Kidney (tissue), 14 donors: Measurements from ENCODE around the gene ZNF670. TPM values are rescaled to one million over a fixed set of nuclear protein-coding genes. Genes with fewer than 3 reads are reported as not detected.

ENCODE experiments used
- DNase-seq, 5 donors: peaks; one replicate each; pipeline ENCODE4 v3.0.0-alpha.2; 2013 to 2020
- FAIRE-seq: peaks from 2 replicates; lab custom pipeline; 2012; peaks lifted over from hg19 to GRCh38; lab: Jason Lieb, UNC
- H3K27ac ChIP-seq, 2 donors: one replicate each; pipeline ENCODE4 v1.7.0; 2013; ENCODE audit warnings: low read depth in 2 of 2, low read length in 2 of 2, inconsistent platforms in 1 of 2
- H3K27me3 ChIP-seq: one replicate; pipeline ENCODE4 v1.7.1; 2013; ENCODE audit warnings: low read length, inconsistent platforms; ENCODE audit not compliant: control insufficient read depth, insufficient read depth
- H3K36me3 ChIP-seq, 3 donors: one replicate each; pipeline versions ENCODE4 v1.7.0 to v1.7.1; 2013; ENCODE audit warnings: low read length in 3 of 3, control low read depth in 1 of 3, inconsistent platforms in 1 of 3; ENCODE audit not compliant: insufficient read depth in 3 of 3, control insufficient read depth in 2 of 3
- H3K4me1 ChIP-seq, 3 donors: one replicate each; pipeline versions ENCODE4 v1.7.0 to v1.7.1; 2013; ENCODE audit warnings: low read length in 3 of 3, inconsistent platforms in 1 of 3, low read depth in 1 of 3; ENCODE audit not compliant: control insufficient read depth in 2 of 3, insufficient read depth in 2 of 3
- H3K4me3 ChIP-seq, 3 donors: one replicate each; pipeline versions ENCODE4 v1.7.0 to v1.8.1; 2013; ENCODE audit warnings: low read length in 3 of 3, control low read depth in 1 of 3, inconsistent platforms in 1 of 3
- H3K9ac ChIP-seq, 3 donors: one replicate each; pipeline versions ENCODE4 v1.7.0 to v1.7.1; 2013; ENCODE audit warnings: low read length in 3 of 3, control low read depth in 1 of 3, inconsistent platforms in 1 of 3
- H3K9me3 ChIP-seq, 3 donors: one replicate each; pipeline versions ENCODE4 v1.7.0 to v1.7.1; 2013; ENCODE audit warnings: low read length in 3 of 3, control low read depth in 1 of 3, inconsistent platforms in 1 of 3; ENCODE audit not compliant: control insufficient read depth in 2 of 3, insufficient read depth in 1 of 3
- intact Hi-C: fragments of 100-400 bp; cut with DNase I; formaldehyde crosslinking; loops from one replicate; pipeline ENCODE4 v1.11.1; 2022
- polyA plus RNA-seq: library from polyadenylated mRNA; stranded (reverse); fragments of 350-450 nt; fragmentation: Illumina TruSeq; extraction: RNeasy Lipid Tissue Mini Kit (QIAGEN cat#74804); gene quantifications from one replicate; pipeline ENCODE4 v1.2.3, GENCODE V29; 2014; ENCODE audit warnings: low read depth, low replicate concordance; ENCODE audit not compliant: insufficient read depth
- total RNA-seq: library from RNA; stranded (reverse); fragmentation: NEBNext Ultra II Directional; extraction: Animal tissue kit (Norgen Biotek cat#: 25700); gene quantifications from one replicate; pipeline ENCODE4 v1.2.1, GENCODE V29; 2021
- TF ChIP-seq, protein P1 (sequence below): IDR thresholded peaks from 3 replicates; pipeline ENCODE4 v1.5.1; 2012; ENCODE audit warnings: mild to moderate bottlenecking, moderate library complexity, borderline replicate concordance; ENCODE audit not compliant: insufficient read depth; ENCODE audit errors: extremely low read depth
- donor health status: control.
- donor health status: control.
- donor health status: control.
- donor health status: control.
- donor health status: control.
- donor health status: DM: yes; HTN: yes; CAD: no.
- donor health status: Normal renal cell carcinoma (clear cell type).

ZNF670 gene
- total and polyA plus RNA-seq, 2 donors from 2014 or later, result 2.0 to 2.9 TPM

- H3K27ac ChIP-seq, result no peak overlapping the region
- no peak for DNase-seq
- H3K27me3 ChIP-seq, result no peaks in the 10 kb centered on the region
- H3K4me1 ChIP-seq, result no peaks in the 10 kb centered on the region
- no peaks in the 10 kb centered on the region for H3K9me3 ChIP-seq
- TF ChIP-seq, protein P1, sequence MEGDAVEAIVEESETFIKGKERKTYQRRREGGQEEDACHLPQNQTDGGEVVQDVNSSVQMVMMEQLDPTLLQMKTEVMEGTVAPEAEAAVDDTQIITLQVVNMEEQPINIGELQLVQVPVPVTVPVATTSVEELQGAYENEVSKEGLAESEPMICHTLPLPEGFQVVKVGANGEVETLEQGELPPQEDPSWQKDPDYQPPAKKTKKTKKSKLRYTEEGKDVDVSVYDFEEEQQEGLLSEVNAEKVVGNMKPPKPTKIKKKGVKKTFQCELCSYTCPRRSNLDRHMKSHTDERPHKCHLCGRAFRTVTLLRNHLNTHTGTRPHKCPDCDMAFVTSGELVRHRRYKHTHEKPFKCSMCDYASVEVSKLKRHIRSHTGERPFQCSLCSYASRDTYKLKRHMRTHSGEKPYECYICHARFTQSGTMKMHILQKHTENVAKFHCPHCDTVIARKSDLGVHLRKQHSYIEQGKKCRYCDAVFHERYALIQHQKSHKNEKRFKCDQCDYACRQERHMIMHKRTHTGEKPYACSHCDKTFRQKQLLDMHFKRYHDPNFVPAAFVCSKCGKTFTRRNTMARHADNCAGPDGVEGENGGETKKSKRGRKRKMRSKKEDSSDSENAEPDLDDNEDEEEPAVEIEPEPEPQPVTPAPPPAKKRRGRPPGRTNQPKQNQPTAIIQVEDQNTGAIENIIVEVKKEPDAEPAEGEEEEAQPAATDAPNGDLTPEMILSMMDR, result no peak
- FAIRE-seq, result no peak
- no peak overlapping the region for H3K4me3 ChIP-seq
- H3K9ac ChIP-seq, result no peak overlapping the region
- H3K36me3 ChIP-seq, result no peaks in the 10 kb centered on the region
- intact Hi-C loops, result no loop called here
Observed at GRCh38 chr1:247113733-247114271, 35.2 kb upstream of the ZNF670 start.

DNA sequence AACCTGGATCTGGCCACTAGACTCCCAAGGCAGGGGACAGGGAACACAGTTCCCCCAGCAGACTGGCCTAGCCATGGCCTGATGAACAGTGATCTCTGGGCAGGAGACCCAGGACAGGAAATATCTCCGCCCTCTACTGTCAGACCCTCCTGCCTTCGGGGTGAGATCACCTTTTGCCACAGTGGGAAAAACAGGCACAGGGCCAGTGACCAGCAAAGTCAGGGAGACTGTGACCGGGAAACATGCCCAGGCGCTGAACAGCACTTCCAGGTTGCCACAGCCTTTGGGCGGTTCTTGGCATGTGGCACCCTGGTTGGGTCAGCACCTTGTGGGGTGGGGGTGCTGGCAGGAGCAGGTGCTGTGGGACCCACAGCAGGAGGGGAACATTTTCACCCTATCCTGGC, 34.5 kb upstream of the ZNF670 start:
- Histone ChIP-seq H3K9me3 (no peaks in the 10 kb centered on the region), H3K27ac (no peak overlapping the region), H3K27me3 (no peaks in the 10 kb centered on the region), H3K9ac (no peak overlapping the region), H3K36me3 (no peaks in the 10 kb centered on the region), H3K4me1 (no peaks in the 10 kb centered on the region), H3K4me3 (no peak overlapping the region)
- no peak for FAIRE-seq
- TF ChIP-seq, protein P1, result no peak
- DNase-seq, result peak in 2 of 5 donors; percentile 52 to 83
- intact Hi-C loops, result no loop called here

DNA sequence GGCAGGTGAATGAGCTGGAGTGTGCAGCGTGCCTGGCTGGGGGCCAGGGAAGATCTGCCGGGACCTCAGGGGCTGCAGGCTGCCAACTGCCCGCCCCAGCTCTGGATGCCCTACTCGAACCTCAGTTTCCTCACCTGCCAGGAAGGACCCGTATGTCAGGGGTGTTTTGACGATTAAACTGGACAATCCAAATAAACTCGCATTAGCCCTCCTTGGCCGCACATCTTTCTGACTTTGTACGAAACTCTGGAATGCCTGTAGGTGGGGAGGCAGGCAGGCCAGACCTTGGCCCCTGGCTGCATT, 33.8 kb upstream of the ZNF670 start:
- Histone ChIP-seq H3K36me3 (no peaks in the 10 kb centered on the region), H3K27me3 (no peaks in the 10 kb centered on the region), H3K9ac (peak overlapping the region in 1 of 3 donors; percentile 35), H3K4me3 (peak overlapping the region in 2 of 3 donors; percentile 55 to 64), H3K27ac (peak overlapping the region in 1 of 2 donors; percentile 71), H3K9me3 (no peaks in the 10 kb centered on the region), H3K4me1 (no peaks in the 10 kb centered on the region)
- FAIRE-seq (no peak), DNase-seq (no peak)
- TF ChIP-seq, protein P1, result no peak
- intact Hi-C loops, result no loop called here
